ENCODE results near the gene OR2T6. TPM values are rescaled to one million over a fixed set of nuclear protein-coding genes. Genes with fewer than 3 reads are reported as not detected.
"Not testable (repeated sequence)": the region's sequence is repeated elsewhere in the genome, so short reads cannot be mapped to it uniquely, and the experiment has no call there.

The OR2T6 gene
- not detected for total RNA-seq

DNA sequence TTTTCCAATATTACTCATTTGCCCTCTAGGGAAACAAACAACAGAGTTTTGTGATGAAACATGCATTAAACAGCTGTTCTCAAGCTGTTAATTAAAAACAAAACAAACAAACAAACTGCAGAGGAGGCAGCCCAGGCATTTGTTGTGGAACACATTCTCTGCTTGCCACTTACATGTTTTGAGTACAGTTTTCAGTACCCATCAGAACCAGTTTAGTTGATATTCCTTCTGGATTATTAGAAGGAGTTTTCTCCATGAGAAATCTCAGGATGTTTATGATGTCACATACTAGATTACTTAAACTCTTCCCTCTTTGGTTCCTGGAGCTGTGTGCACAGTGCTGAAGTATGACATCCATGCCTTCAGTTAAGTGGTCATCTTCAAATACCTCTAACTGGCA, at the start of gene OR2T6:
TSS of gene OR2T6 (plus strand) at position 301 of the 400 bp plus-strand sequence. CDS start 11,863 bp downstream, outside the sequence.
- no peak for DNase-seq

DNA sequence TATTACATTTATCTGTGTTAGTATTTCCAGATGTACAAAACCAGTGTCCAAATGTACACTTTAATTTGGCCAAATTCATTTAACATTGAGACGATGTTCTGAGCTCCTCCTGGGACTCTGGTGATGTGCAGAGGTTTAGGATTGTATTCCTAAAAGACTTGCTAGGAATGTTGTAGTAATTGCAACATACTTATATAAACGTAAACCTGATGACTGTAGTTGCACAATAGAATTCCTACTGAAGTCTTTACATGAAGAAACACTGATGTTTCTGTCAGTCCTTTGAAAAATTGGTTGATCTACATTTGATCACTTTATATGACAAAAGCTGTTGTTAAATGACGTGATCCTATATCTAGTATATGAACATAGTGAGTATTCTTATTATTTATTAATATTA, 32.1 kb upstream of the OR2T6 start:
- DNase-seq: no peak

- DNase-seq: no peak
These were observed 27.1 kb upstream of the OR2T6 start, which contains the start of gene OR14C36 for GRCh38 chr1:248348475-248348874. Gene OR14C36, plus strand, starts transcription at chr1:248348775. Its CDS starts 0 bp downstream, at chr1:248348775.

DNA sequence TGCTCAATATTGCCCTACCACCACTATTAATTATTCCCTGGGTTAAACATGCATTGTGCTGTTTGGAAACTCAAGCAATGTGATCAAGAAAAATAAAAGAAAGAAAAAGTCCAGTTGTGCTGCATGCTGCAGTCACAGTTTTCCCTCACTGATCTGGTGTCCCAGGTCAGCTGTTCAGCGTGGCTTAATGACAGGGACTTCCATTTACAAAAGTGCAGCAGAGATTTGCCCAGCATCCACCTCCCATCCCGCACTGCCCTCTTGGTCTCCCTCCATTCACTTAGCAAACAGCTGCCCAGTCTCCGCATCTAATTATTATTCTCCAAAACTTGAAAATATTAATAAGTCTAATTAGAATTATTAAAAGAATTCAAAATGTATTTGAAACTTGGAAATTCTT, 16.1 kb upstream of the OR2T6 start:
- DNase-seq: no peak

- DNase-seq: no peak
These were observed 14.3 kb upstream of the OR2T6 start, which contains the start of gene OR2T4 for GRCh38 chr1:248361121-248361715. Gene OR2T4, plus strand, starts transcription at chr1:248361665. Its CDS starts 0 bp downstream, at chr1:248361665.

DNA sequence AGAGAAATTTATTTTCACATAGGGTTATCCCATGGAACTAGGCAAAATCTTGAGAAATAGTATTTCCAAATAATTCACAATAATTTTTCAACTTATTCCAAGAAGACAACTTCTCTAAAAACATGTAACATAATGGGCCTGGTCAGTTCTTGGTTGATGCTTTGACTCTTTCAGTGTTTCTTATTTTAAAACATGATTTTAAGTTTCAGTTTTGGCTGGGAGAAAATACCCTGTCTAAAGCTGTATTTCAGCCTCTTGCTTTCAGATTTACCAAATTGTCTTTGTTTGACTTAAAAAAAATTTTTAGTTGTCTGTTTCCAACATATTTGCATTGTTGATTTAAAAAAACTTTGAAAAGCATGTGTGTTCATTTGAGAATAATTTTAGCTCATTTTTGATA, 8.9 kb upstream of the OR2T6 start:
- DNase-seq: no peak

DNA sequence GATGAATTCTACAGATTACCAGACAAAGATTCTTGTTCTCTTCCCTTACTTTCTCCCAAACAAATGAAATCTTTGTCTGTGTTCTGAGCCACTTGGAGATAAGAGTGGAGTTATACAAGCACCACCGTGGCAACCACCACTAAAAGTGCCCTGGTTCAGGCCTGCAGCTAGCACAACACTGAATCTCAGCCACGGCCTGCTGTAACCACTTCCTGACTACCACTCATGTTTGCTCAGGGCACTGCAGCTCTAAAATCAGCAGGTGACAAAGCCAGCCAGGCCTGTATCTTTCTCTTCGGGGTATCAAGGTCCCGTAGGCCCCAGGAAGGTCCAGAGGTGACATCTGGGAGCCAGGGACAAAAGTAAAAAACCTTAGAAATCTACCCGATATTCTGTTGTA, 3.2 kb upstream of the OR2T6 start:
- DNase-seq: no peak

DNA sequence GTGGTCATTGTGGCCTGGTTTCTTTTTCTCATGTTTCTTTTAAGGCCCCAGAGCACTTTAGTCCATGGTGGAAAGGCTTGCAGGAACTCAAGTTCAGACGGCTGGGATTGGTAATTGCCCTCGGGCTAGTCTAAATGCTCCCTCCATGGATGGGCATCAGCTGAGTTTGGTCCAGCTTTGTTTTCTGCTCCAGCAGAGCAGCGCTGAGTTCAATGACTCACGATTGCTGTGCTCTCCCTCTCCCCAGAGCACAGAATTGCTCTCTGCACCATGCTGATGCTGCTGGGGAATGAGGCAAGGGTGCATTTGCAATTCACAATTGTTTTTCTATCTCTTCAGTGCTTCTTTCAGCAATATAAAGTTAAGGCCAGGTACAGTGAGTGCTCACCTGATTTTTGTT, 1.8 kb upstream of the OR2T6 start:
- DNase-seq: no peak

GRCh38 chr1:248376916-248377315, 1.4 kb downstream of the OR2T6 start:
- DNase-seq: no peak

DNA sequence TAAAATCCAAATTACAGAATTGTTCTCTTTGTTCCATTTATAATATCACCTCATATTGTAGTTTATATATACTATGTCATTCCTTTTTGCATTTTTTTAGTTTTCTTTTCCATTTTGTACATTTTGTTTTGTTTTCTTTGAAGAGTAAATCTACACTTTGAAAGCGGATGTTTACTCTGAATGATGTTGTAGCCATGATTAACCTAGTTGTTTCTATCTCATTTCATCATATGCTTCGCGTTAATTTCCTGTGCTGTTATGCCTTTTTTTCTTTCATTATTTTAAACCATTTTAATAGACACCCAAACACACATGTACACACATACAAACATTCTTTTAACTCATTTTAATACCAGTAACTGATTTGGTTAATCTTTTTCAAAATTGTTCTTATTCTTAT, 5.3 kb downstream of the OR2T6 start:
- no peak for DNase-seq

- no peak for DNase-seq
These were observed 12.9 kb downstream of the OR2T6 start for GRCh38 chr1:248388426-248388825.

DNA sequence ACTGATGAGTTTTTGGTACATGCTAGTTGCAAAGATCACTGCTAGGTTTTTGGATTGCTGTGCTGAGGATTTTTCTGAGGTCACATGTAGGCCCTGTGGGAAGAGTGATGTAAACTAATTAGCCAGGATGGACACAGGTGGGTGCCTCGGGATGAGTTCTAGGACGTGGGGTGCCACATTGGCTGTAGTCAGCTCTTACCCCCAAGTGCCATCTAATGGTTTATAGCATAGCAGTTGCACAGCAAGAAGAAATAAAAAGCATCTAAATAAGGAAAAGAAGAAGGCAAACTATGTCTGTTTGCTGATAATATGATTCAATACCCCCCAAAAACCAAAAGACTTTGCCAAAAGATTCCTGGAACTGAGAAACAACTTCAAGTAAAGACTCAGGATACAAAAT, 17.5 kb downstream of the OR2T6 start:
- DNase-seq: no peak

DNA sequence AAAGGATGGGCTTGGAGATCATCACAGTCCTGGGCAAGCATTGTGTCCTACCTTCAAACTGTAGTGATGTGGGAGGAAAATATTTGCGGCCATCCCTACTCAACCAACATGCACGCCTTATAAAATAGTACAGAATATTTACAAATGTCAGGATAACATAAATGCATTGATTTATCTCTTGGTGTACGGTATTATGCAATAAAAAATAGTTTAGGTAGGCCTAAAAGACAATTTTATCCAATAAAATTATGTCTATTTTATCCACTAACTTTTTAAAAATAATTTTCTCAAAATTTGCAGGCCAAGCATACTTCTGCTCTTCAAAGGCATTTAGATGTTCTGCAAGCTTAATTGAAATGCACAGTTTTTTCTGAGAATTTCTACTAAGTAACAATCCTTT, 27.2 kb downstream of the OR2T6 start, which contains the start of gene OR2T1:
TSS of gene OR2T1 (plus strand) at position 301 of the 400 bp plus-strand sequence. CDS start 3,100 bp downstream, outside the sequence.
- DNase-seq: no peak

GRCh38 chr1:248404024-248404423, 28.5 kb downstream of the OR2T6 start:
- DNase-seq: no peak

- no peak for DNase-seq
These were observed 31.5 kb downstream of the OR2T6 start for GRCh38 chr1:248406721-248407692.

DNA sequence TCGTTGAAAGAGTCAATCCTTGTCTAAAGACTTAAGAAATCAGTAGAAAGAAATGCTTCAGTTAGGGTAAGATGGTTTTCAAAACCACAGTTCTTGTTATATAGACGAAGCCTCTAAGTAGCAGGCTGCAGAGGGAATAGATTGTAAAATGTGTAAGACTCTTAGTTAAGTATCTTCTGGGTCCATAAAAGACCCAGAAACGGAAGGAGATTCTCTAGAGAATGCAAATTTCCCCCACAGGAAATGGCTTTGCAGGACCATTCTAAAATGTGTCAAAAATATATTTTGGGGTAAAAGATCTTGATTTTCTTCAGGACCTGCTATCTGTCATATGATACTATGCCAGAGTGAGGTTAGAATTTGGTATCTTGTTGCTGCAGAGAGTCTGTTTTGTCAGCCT, 40.7 kb downstream of the OR2T6 start:
- DNase-seq: no peak

- no peak for DNase-seq
These were observed 42.3 kb downstream of the OR2T6 start for GRCh38 chr1:248417854-248418253.

GRCh38 chr1:248421384-248421783, 45.8 kb downstream of the OR2T6 start:
- DNase-seq: no peak

GRCh38 chr1:248427526-248428191, 52.1 kb downstream of the OR2T6 start:
- DNase-seq: not testable (repeated sequence)

- DNase-seq: not testable (repeated sequence)
These were observed 52.6 kb downstream of the OR2T6 start for GRCh38 chr1:248428192-248428533.

DNA sequence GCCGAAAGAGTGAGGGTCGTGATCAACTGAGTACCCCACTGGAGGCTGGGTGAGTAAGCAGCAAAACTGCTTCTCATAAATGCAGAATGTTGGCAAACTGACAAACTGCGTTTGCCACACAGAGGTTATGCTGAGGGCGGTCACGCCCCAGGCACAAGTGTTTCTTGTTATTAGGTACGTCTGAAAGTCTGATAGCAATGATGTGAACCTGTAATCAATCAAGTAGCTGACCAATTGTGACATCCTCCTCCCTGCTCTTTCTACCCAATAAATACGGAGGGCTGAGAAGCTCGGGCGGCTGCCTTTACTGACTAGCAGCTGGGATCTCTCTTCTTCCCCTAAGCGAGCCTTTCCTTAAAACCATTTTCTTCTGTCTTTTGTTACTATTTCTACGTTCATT, 56.1 kb downstream of the OR2T6 start:
- not testable (repeated sequence) for DNase-seq

DNA sequence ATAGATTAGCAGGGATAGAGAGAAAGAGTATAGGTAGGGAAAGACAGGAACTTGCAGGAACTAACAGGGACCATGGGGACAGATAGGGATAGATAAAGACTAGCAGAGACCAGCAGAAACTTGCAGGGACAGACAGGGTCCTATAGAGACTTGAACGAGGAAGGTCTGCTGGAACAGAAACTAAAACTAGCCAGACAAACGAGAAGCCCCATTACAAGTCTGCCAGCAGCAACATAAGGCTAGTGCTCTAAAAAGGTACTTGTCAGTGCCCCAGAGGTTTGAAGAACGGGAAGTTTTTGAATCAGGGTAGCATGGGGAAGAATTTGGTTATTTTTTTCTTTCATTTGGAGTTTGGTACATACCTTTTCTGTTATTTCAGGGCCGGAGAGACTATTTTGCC, 56.7 kb downstream of the OR2T6 start:
- not testable (repeated sequence) for DNase-seq

- not testable (repeated sequence) for DNase-seq
These were observed 58.4 kb downstream of the OR2T6 start for GRCh38 chr1:248433811-248434415.
